Body of pancreas (tissue), 4 donors: ENCODE results near the gene ZNF862. TPM values are rescaled to one million over a fixed set of nuclear protein-coding genes. Genes with fewer than 3 reads are reported as not detected.

Source experiments
- ATAC-seq: fragments of 150-250 bp; one replicate; pipeline ENCODE4 v1.9.1; 2016
- DNase-seq, 4 donors: peaks; one replicate each; pipeline ENCODE4 v3.0.0-alpha.2; 2019
- H3K27ac ChIP-seq, 4 donors: fragments of 200-600 bp; sonication (generic); 1 replicate in 3 of 4; 2 replicates in 1 of 4; pipeline versions ENCODE4 v1.5.1 to v1.6.1; 2016 to 2019; ENCODE audit warnings: mild to moderate bottlenecking in 1 of 4, mixed read lengths in 1 of 4, moderate library complexity in 1 of 4
- H3K27me3 ChIP-seq, 2 donors: fragments of 200-600 bp; sonication (generic); one replicate each; pipeline ENCODE4 v1.6.0; 2016; ENCODE audit warnings: mild to moderate bottlenecking in 1 of 2
- H3K36me3 ChIP-seq, 2 donors: fragments of 200-600 bp; sonication (generic); replicated peaks in 1 of 2; 2 replicates each; pipeline ENCODE4 v1.5.1; 2016; ENCODE audit warnings: low read depth in 2 of 2; ENCODE audit not compliant: insufficient read depth in 1 of 2
- H3K4me1 ChIP-seq: fragments of 200-600 bp; sonication (generic); one replicate; pipeline ENCODE4 v1.6.0; 2016
- H3K4me3 ChIP-seq, 2 donors: fragments of 200-600 bp; sonication (generic); 1 replicate in 1 of 2; 2 replicates in 1 of 2; pipeline ENCODE4 v1.5.1; 2016 to 2019
- H3K9me3 ChIP-seq, 3 donors: fragments of 200-600 bp; sonication (generic); 1 replicate in 2 of 3; 2 replicates in 1 of 3; pipeline ENCODE4 v1.5.1; 2016
- POLR2A ChIP-seq, 3 donors: fragments of 450-650 bp; IDR thresholded peaks; one replicate each; pipeline ENCODE4 v1.6.1; 2016; ENCODE audit warnings: antibody characterized with exemption in 3 of 3, mild to moderate bottlenecking in 2 of 3
- WGBS, 2 donors: methylation state at CpG; one replicate each; pipeline ENCODE4 v1.1.5; 2017; 5-methylcytosine and 5-hydroxymethylcytosine counted together
- intact Hi-C: fragments of 100-400 bp; cut with DNase I; formaldehyde crosslinking; loops from one replicate; pipeline ENCODE4 v1.15.1; 2023
- total RNA-seq, 2 donors: library from RNA; depleted of rRNA; stranded (reverse); fragments of >200 nt; gene quantifications; one replicate each; pipeline ENCODE4 v1.1.0, GENCODE V29; 2016
- TF ChIP-seq, protein P1 (sequence below), 7 experiments: fragments of 450-650 bp in 4 of 7; fragments of 200-600 bp in 3 of 7; sonication (generic) in 3 of 7; IDR thresholded peaks; one replicate each; pipeline ENCODE4 v1.5.1; 2016 to 2019; ENCODE audit warnings: antibody characterized with exemption in 7 of 7

Gene ZNF862
- total RNA-seq, 2 donors from 2014 or later, result 10.9 to 18.8 TPM

GRCh38 chr7:149879766-149880637, 41.8 kb downstream of the ZNF862 start:
- Histone ChIP-seq H3K4me1 (peaks cover 46% of the 10 kb centered on the region), H3K36me3 (no peaks in the 10 kb centered on the region), H3K27ac (peak overlapping the region in 2 of 4 donors; percentile 76 to 85), H3K27me3 (no peaks in the 10 kb centered on the region), H3K4me3 (no peak overlapping the region), H3K9me3 (no peaks in the 10 kb centered on the region)
- intact Hi-C loops, result no loop called here
- DNase-seq (no peak), ATAC-seq (no peak)
- no peak for TF ChIP-seq POLR2A (IDR thresholded peaks at IDR 0.05)
- TF ChIP-seq, protein P1, sequence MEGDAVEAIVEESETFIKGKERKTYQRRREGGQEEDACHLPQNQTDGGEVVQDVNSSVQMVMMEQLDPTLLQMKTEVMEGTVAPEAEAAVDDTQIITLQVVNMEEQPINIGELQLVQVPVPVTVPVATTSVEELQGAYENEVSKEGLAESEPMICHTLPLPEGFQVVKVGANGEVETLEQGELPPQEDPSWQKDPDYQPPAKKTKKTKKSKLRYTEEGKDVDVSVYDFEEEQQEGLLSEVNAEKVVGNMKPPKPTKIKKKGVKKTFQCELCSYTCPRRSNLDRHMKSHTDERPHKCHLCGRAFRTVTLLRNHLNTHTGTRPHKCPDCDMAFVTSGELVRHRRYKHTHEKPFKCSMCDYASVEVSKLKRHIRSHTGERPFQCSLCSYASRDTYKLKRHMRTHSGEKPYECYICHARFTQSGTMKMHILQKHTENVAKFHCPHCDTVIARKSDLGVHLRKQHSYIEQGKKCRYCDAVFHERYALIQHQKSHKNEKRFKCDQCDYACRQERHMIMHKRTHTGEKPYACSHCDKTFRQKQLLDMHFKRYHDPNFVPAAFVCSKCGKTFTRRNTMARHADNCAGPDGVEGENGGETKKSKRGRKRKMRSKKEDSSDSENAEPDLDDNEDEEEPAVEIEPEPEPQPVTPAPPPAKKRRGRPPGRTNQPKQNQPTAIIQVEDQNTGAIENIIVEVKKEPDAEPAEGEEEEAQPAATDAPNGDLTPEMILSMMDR (IDR thresholded peaks at IDR 0.05), result no peak
- WGBS, 2 donors, result 79% methylated on average over 8 to 16 of the region's 16 CpGs

DNA sequence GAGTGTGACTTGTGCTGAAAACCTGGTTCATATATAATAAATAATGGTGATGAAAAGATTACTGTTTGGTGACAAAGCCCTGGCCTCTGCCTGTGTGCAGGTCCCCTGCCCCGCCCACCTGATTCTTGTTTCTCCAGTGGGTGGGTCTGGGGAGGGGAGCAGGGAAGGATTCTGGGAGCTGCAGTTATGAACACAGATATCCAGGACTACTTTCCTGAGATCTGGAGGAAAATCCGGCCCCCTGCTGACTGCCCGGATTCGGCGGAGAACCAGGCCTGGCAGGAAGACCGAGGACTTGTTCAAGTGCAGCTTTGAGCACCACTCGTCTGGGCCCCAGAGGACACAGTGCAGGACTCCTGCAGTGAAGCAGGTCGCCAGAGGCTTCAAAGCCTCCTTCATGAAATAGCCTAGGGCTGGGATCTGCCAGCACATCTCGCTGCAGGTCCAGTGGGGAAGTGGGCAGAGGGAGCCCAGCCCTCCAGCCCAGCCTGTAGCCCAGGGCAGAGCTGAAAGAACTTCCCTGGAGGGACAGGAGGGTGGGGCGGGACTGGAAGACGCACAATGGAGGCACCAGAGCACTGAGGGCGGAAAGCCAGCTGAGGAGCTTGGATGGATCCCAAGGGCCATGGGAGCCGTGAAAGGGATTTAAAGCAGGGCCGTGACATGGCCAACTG, 42.6 kb downstream of the ZNF862 start:
- ATAC-seq (no peak), DNase-seq (no peak)
- H3K4me1 ChIP-seq, result peaks cover 53% of the 10 kb centered on the region
- intact Hi-C loops, result no loop called here
- TF ChIP-seq POLR2A (IDR thresholded peaks at IDR 0.05), result no peak
- TF ChIP-seq, protein P1 (IDR thresholded peaks at IDR 0.05), result no peak
- H3K4me3 ChIP-seq, result no peak overlapping the region
- H3K27me3 ChIP-seq, result no peaks in the 10 kb centered on the region
- 66 to 74% methylated on average over 10 to 14 of the region's 14 CpGs for WGBS, 2 donors
- no peaks in the 10 kb centered on the region for H3K36me3 ChIP-seq
- peak overlapping the region in 3 of 4 donors; percentile 70 to 85 (median 76) for H3K27ac ChIP-seq
- H3K9me3 ChIP-seq, result no peaks in the 10 kb centered on the region

- H3K4me1 ChIP-seq, result peaks cover 61% of the 10 kb centered on the region
- H3K9me3 ChIP-seq, result no peaks in the 10 kb centered on the region
- TF ChIP-seq POLR2A (IDR thresholded peaks at IDR 0.05), result no peak
- TF ChIP-seq, protein P1 (IDR thresholded peaks at IDR 0.05), result no peak
- no peak for DNase-seq
- WGBS, 2 donors, result 75 to 78% methylated on average over 19 of the region's 19 CpGs
- ATAC-seq, result no peak
- intact Hi-C loops, result no loop called here
- H3K4me3 ChIP-seq, result no peak overlapping the region
- H3K27me3 ChIP-seq, result no peaks in the 10 kb centered on the region
- no peaks in the 10 kb centered on the region for H3K36me3 ChIP-seq
- H3K27ac ChIP-seq, result peak overlapping the region in 3 of 4 donors; percentile 70 to 85 (median 76)
Observed at GRCh38 chr7:149881328-149882247, 43.4 kb downstream of the ZNF862 start.

DNA sequence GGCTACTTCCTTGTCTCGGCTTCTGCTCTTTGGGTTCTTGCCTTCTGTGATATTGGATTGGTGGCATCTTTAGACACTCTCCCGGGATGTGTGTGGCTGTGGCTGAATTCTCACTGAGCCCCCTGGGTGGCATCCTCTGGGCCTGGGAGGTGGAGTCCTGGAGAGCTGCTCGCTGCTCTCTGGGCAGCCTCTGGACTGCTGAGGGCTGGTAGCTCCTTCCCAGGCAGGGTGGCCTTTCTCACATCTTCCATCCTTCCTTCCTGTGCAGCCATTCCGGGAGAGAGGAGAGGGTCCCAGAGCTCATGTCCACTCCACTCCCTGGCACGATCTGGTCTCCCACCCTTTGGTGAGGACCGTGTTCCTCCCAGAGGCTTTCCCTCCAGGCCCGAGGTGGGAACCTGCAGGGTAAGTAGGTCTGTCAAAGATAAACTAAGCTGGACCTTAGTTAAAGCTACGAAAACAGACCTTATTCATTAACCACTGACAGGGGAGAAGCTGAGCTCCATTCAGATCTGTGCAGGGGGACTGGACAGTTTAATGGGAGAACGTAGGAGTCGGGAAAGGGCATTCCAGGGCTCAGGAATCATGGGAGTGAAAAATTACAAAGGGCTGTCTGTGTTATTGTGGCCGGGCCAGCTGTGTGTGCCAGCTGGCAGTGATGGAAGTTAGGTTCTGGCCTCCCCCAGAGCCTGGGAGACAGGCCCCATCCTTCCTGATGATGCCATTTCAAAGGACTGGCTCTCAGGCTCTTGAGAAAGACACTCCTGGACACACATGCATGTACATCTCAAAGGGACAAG, 44.3 kb downstream of the ZNF862 start:
- Histone ChIP-seq H3K9me3 (no peaks in the 10 kb centered on the region), H3K4me3 (no peak overlapping the region), H3K36me3 (no peaks in the 10 kb centered on the region), H3K27ac (peak overlapping the region; percentile 22 to 85 (median 73)), H3K4me1 (peaks cover 69% of the 10 kb centered on the region), H3K27me3 (no peaks in the 10 kb centered on the region)
- 62 to 76% methylated on average over 11 of the region's 11 CpGs for WGBS, 2 donors
- intact Hi-C loops, result no loop called here
- DNase-seq, result peak in 2 of 4 donors; percentile 45 to 54
- TF ChIP-seq POLR2A (IDR thresholded peaks at IDR 0.05), result no peak
- TF ChIP-seq, protein P1 (IDR thresholded peaks at IDR 0.05), result no peak
- ATAC-seq, result peak; percentile 57
